GM10248 (cell line): ENCODE measurements around the gene LBR.

Experiments
- CTCF ChIA-PET: fragments of 300-600 bp; sonication (Branson Sonifier 250); formaldehyde crosslinking; extraction: SDS; loops from one replicate; lab custom pipeline; 2021; ENCODE audit warnings: antibody characterized with exemption; lab: Yijun Ruan, JAX
- POLR2A ChIA-PET: fragments of 350-650 bp; sonication (Branson Sonifier 250); formaldehyde crosslinking; extraction: SDS; loops from one replicate; lab custom pipeline; 2020; ENCODE audit warnings: antibody characterized with exemption; lab: Yijun Ruan, JAX
- DNase-seq: peaks from one replicate; pipeline ENCODE4 v3.0.0; 2012; ENCODE audit errors: extremely low spot score
- CTCF ChIP-seq: IDR thresholded peaks from 2 replicates; pipeline ENCODE4 v1.5.1; 2012; ENCODE audit warnings: mild to moderate bottlenecking, low read depth; ENCODE audit errors: extremely low read depth, missing control alignments, control extremely low read depth

Gene LBR

GRCh38 chr1:225427235-225428067, at the start of gene LBR:
TSS of gene LBR (minus strand) at chr1:225428038. CDS start at chr1:225424075, 3,963 bp downstream.
- ChIA-PET POLR2A (interaction anchor here (0.6 to 1.1 kb wide), 2 partner anchors 12 to 17 kb away, joined by 4 to 7 read pairs; no protein-coding TSS in a partner anchor), CTCF (interaction anchor here (1.0 to 6.2 kb wide), 4 partner anchors 13 to 30 kb away, joined by 3 to 30 read pairs (median 7); no protein-coding TSS in a partner anchor)
- no peak for DNase-seq
- no peak for TF ChIP-seq CTCF

- TF ChIP-seq CTCF: no peak
- ChIA-PET CTCF (interaction anchor here (0.8 to 8.2 kb wide), 8 partner anchors 8 to 500 kb away, joined by 3 to 129 read pairs (median 8); partner anchors contain the start of gene SRP9), POLR2A (no interaction called here)
- no peak for DNase-seq
Measured at GRCh38 chr1:225477296-225477911, 49.6 kb upstream of the LBR start.

- ChIA-PET CTCF (interaction anchor here (0.9 to 8.2 kb wide), 10 partner anchors 8 to 519 kb away, joined by 5 to 129 read pairs (median 12); partner anchors contain the start of gene SRP9), POLR2A (no interaction called here)
- no peak for DNase-seq
- no peak for TF ChIP-seq CTCF
Measured at GRCh38 chr1:225476538-225476988, 48.7 kb upstream of the LBR start.

GRCh38 chr1:225476100-225476511, 48.3 kb upstream of the LBR start:
- DNase-seq: no peak
- TF ChIP-seq CTCF: no peak
- ChIA-PET CTCF (interaction anchor here (0.9 to 8.2 kb wide), 17 partner anchors 8 to 519 kb away, joined by 3 to 129 read pairs (median 6); partner anchors contain the start of gene SRP9), POLR2A (no interaction called here)

- CTCF ChIA-PET: interaction anchor here (0.5 to 8.2 kb wide), 66 partner anchors 11 to 722 kb away, joined by 3 to 129 read pairs (median 4); partner anchors contain the start of genes PYCR2, SDE2, SRP9 and TMEM63A
- POLR2A ChIA-PET: no interaction called here
- TF ChIP-seq CTCF: peak; percentile 100
- peak; percentile 88 for DNase-seq
Measured at GRCh38 chr1:225474986-225475820, 47.4 kb upstream of the LBR start.
